Measurements from ENCODE around the gene ANKS4B. TPM values are rescaled to one million over a fixed set of nuclear protein-coding genes. Genes with fewer than 3 reads are reported as not detected.

ANKS4B gene
- total RNA-seq, 1 experiment from 2014 or later: 0.09 TPM

- H3K79me2 ChIP-seq (ENCODE audit: insufficient read depth, low read length): no peaks in the 10 kb centered on the region
- no peak for TF ChIP-seq CTCF (conservative IDR thresholded peaks at IDR 0.05)
- no peak overlapping the region for H3T11ph ChIP-seq (ENCODE audit: low read length)
- no peak overlapping the region for H3K56ac ChIP-seq (ENCODE audit: insufficient read length, low read depth, low read length)
- H3K9me3 ChIP-seq (ENCODE audit: control insufficient read depth, low read depth, low read length): no peaks in the 10 kb centered on the region
- Mint-ChIP-seq H3K9me3 (peaks cover 0 to 3% of the 10 kb centered on the region in 2 experiments; a peak in 1 of 5 replicates), H3K27me3 (ENCODE audit: low read depth) (peaks cover 11% of the 10 kb centered on the region), H3K4me1 (peaks cover 0 to 7% of the 10 kb centered on the region in 2 experiments; a peak in 2 of 4 replicates), H3K27ac (no peak overlapping the region), H3K36me3 (ENCODE audit: insufficient read depth in 1 of 3, low read depth in 3 of 3) (no peaks in the 10 kb centered on the region), H3K4me3 (no peak overlapping the region)
- no peaks in the 10 kb centered on the region for H3K23me2 ChIP-seq (ENCODE audit: insufficient read length, low read depth, low read length, poor library complexity, severe bottlenecking)
- WGBS (ENCODE audit: extremely low coverage, insufficient read length, low lambda C conversion rate): no CpG with 5 or more reads among the region's 4 CpGs
- no peak overlapping the region for H4K5ac ChIP-seq (ENCODE audit: insufficient read length, low read depth, low read length)
- H3K14ac ChIP-seq (ENCODE audit: insufficient read depth, low read length): no peak overlapping the region
- no peak overlapping the region for H2BK12ac ChIP-seq (ENCODE audit: insufficient read length, low read depth, low read length)
- H2BK15ac ChIP-seq (ENCODE audit: low read depth, low read length): no peak overlapping the region
- H3K23ac ChIP-seq (ENCODE audit: insufficient read length, low read depth, low read length): no peak overlapping the region
- H3K79me1 ChIP-seq (ENCODE audit: insufficient read depth, low read depth, low read length, poor library complexity, severe bottlenecking): no peaks in the 10 kb centered on the region
- H2BK120ac ChIP-seq (ENCODE audit: low read depth, low read length, poor library complexity, severe bottlenecking): no peak overlapping the region
- no peak overlapping the region for H2AFZ ChIP-seq (ENCODE audit: low read length)
- no peak overlapping the region for H3K18ac ChIP-seq (ENCODE audit: insufficient read length, low read depth, low read length)
- no peak overlapping the region for H3K4me2 ChIP-seq (ENCODE audit: insufficient read depth, insufficient read length, low read length)
- H2AK5ac ChIP-seq (ENCODE audit: insufficient read length, low read length): no peak overlapping the region
- H3K4me1 ChIP-seq (ENCODE audit: insufficient read depth, low read length): no peaks in the 10 kb centered on the region
- no peak overlapping the region for H4K91ac ChIP-seq (ENCODE audit: insufficient read length, low read depth, low read length)
- DNase-seq: no peak
- no peak overlapping the region for H2BK20ac ChIP-seq (ENCODE audit: low read depth, low read length, poor library complexity, severe bottlenecking)
- no peak overlapping the region for H3K4ac ChIP-seq (ENCODE audit: low read depth, low read length)
- no peak overlapping the region for H4K8ac ChIP-seq (replicated peaks; ENCODE audit: insufficient read length, low read depth, low read length)
- H4K20me1 ChIP-seq (ENCODE audit: control insufficient read depth, insufficient read depth, insufficient read length): no peaks in the 10 kb centered on the region
- no peak overlapping the region for H2BK5ac ChIP-seq (ENCODE audit: insufficient read length, low read length)
- no peak overlapping the region for H3K9ac ChIP-seq (ENCODE audit: extremely low read depth, insufficient read length, low read length)
- no peaks in the 10 kb centered on the region; the same call in 1 of the 2 replicates for H3K27me3 ChIP-seq (ENCODE audit: insufficient read depth, low read length)
- no peak overlapping the region for H3K27ac ChIP-seq (ENCODE audit: insufficient read length, low read depth, low read length)
Measured at GRCh38 chr16:21190013-21190412, 43.5 kb upstream of the ANKS4B start.
